Ovary (tissue), 3 donors: ENCODE results near the gene BRDT.

Experiments used
- POLR2A ChIP-seq: fragments of 450-650 bp; IDR thresholded peaks from one replicate; pipeline ENCODE4 v1.6.1; 2017; ENCODE audit warnings: antibody characterized with exemption, mild to moderate bottlenecking, moderate library complexity
- TF ChIP-seq, protein P1 (sequence below), 3 donors: fragments of 450-650 bp in 2 of 3; fragments of 200-600 bp in 1 of 3; IDR thresholded peaks; one replicate each; pipeline versions ENCODE4 v1.5.1 to v1.8.0; 2016 to 2022; ENCODE audit warnings: antibody characterized with exemption in 3 of 3, mild to moderate bottlenecking in 1 of 3
- donor health status: DM: no; HTN: no; CAD: no.

DNA sequence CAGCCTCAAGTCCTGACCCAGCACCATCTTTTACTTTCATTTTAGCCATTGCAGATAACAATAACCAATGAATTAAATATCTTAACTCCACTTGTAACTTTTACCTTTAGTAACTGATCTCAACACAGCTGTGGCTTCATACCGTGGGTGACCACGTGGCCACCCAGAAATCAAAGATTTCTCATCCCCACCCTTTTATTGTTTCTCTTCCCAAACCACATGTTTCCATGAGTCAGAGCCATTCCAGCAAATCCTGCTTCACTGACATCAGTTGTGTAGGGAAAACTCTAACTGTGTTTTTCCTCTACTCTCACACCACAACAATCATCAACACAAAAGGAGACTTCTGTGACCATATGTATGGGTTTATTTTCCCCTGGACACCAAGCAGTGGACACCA lies 25.1 kb upstream of the BRDT start:
- TF ChIP-seq, protein P1, sequence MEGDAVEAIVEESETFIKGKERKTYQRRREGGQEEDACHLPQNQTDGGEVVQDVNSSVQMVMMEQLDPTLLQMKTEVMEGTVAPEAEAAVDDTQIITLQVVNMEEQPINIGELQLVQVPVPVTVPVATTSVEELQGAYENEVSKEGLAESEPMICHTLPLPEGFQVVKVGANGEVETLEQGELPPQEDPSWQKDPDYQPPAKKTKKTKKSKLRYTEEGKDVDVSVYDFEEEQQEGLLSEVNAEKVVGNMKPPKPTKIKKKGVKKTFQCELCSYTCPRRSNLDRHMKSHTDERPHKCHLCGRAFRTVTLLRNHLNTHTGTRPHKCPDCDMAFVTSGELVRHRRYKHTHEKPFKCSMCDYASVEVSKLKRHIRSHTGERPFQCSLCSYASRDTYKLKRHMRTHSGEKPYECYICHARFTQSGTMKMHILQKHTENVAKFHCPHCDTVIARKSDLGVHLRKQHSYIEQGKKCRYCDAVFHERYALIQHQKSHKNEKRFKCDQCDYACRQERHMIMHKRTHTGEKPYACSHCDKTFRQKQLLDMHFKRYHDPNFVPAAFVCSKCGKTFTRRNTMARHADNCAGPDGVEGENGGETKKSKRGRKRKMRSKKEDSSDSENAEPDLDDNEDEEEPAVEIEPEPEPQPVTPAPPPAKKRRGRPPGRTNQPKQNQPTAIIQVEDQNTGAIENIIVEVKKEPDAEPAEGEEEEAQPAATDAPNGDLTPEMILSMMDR (IDR thresholded peaks at IDR 0.05) = no peak
- no peak for TF ChIP-seq POLR2A
